ENCODE results near the gene TRAP1. TPM values are rescaled to one million over a fixed set of nuclear protein-coding genes. Genes with fewer than 3 reads are reported as not detected.

The TRAP1 gene
- 198 and 204 TPM in 2 replicates for polyA plus RNA-seq (2011; rRNA removed)
- polyA plus RNA-seq (2012; cell fraction: cytosol; rRNA removed): 342 TPM in 2 replicates
- polyA plus RNA-seq (2012; cell fraction: nucleus; rRNA removed): 486 and 654 TPM in 2 replicates
- polyA plus RNA-seq (2017; fragmentation: RNase III; extraction: RNeasy Plus Mini Kit Qiagen cat#74134 plus additional on column Dnase treatment): 103 to 120 TPM (median 109 TPM) in 3 replicates
- 276 and 300 TPM in 2 replicates for polyA minus RNA-seq (2011; rRNA and poly(A)+ RNA removed)

DNA sequence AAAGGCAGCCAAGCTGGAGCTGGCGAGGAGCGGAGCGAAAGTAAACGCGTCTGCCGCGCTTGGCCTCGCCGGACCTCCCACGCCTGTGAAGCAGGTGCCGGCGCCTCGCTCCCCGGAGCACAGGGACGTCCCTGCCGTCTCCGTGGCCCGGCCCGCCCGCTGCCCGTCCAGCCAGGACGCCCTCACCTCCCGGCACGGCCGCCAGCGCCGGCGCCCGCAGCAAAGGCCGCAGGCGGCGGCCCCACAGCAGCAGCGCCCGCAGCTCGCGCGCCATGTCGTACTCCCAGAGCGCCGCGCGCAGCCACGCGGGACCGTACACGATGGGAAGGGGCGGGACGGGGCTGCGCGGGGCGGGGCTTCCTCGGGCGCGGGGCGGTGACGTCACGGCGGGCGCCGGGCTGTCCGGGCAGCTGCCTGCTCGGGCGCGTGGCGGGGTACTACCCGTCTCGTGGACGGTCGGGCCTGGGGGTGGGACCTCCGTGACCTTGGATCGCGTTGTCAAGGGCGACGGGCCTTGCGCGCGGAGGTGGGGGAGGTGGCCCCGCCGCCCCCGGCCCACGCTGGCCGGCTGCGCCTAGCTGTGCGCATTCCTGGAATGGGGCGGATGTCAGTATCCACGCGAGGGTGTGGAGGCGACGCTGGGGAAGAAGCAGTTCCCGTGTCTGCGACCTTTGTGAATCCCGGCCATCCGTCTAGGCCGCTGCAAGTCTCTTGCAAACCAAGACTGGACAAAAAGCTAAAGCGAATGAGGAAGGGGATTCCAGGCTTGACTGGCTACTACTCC is at the start of gene TRAP1:
Gene TRAP1 (minus strand): TSS at position 290 of the 784 bp plus-strand sequence. CDS start 16 bp downstream, at position 274.
- TF ChIP-seq RFX5 (IDR thresholded peaks at IDR 0.05): peak; percentile 49; the same call in 1 of the 2 replicates
- TF ChIP-seq CBX2 (IDR thresholded peaks at IDR 0.05; ENCODE audit: borderline replicate concordance, low read depth): no peak
- peak; percentile 51; the same call in 1 of the 2 replicates for TF ChIP-seq HOXB5 (CRISPR knock-in tag; IDR thresholded peaks at IDR 0.05)
- no peak for TF ChIP-seq REST (IDR thresholded peaks at IDR 0.05)
- TF ChIP-seq, protein P1, sequence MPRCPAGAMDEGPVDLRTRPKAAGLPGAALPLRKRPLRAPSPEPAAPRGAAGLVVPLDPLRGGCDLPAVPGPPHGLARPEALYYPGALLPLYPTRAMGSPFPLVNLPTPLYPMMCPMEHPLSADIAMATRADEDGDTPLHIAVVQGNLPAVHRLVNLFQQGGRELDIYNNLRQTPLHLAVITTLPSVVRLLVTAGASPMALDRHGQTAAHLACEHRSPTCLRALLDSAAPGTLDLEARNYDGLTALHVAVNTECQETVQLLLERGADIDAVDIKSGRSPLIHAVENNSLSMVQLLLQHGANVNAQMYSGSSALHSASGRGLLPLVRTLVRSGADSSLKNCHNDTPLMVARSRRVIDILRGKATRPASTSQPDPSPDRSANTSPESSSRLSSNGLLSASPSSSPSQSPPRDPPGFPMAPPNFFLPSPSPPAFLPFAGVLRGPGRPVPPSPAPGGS (IDR thresholded peaks at IDR 0.05): peak; percentile 93
- TF ChIP-seq MYC (IDR thresholded peaks at IDR 0.05; ENCODE audit: borderline replicate concordance, low read length): peak; percentile 96
- TF ChIP-seq KDM1A (IDR thresholded peaks at IDR 0.05; ENCODE audit: low read depth): no peak
- TF ChIP-seq KDM5A (IDR thresholded peaks at IDR 0.05): peak; percentile 71
- TF ChIP-seq ESRRA (IDR thresholded peaks at IDR 0.05; ENCODE audit: borderline replicate concordance, low read length): peak; percentile 72; the same call in 1 of the 2 replicates
- no peak for TF ChIP-seq JUNB (IDR thresholded peaks at IDR 0.05)
- peak; percentile 97 for TF ChIP-seq POLR2A (IDR thresholded peaks at IDR 0.05; ENCODE audit: low read length)
- no peak for TF ChIP-seq HOXA7 (CRISPR knock-in tag; IDR thresholded peaks at IDR 0.05)
- TF ChIP-seq FOSL2 (IDR thresholded peaks at IDR 0.05): no peak
- TF ChIP-seq FOSL2 (CRISPR knock-in tag; IDR thresholded peaks at IDR 0.05): peak; percentile 50; the same call in 1 of the 2 replicates
- TF ChIP-seq ZC3H11A (IDR thresholded peaks at IDR 0.05): no peak
- peak; percentile 62 to 96; a peak in 4 of 5 replicates for TF ChIP-seq JUN (IDR thresholded peaks at IDR 0.05)
- TF ChIP-seq CHD4 (IDR thresholded peaks at IDR 0.05; ENCODE audit: borderline replicate concordance): no peak
- TF ChIP-seq PHF8 (IDR thresholded peaks at IDR 0.05; ENCODE audit: borderline replicate concordance, low read depth): peak; percentile 98
- TF ChIP-seq FOSB (CRISPR knock-in tag; IDR thresholded peaks at IDR 0.05): no peak
- no peak for TF ChIP-seq SREBF2 (IDR thresholded peaks at IDR 0.05)
- no peak for TF ChIP-seq HDAC2 (IDR thresholded peaks at IDR 0.05)
- no peak for TF ChIP-seq TFCP2L1 (CRISPR knock-in tag; IDR thresholded peaks at IDR 0.05)
- peak; percentile 80 for TF ChIP-seq E2F6 (IDR thresholded peaks at IDR 0.05; ENCODE audit: borderline replicate concordance, low read depth)
- TF ChIP-seq ZNF302 (CRISPR knock-in tag; IDR thresholded peaks at IDR 0.05): no peak
- TF ChIP-seq, protein P2, sequence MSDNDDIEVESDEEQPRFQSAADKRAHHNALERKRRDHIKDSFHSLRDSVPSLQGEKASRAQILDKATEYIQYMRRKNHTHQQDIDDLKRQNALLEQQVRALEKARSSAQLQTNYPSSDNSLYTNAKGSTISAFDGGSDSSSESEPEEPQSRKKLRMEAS (IDR thresholded peaks at IDR 0.05): peak; percentile 96
- TF ChIP-seq RCOR1 (IDR thresholded peaks at IDR 0.05; ENCODE audit: low read depth, low read length): no peak
- 3% methylated on average over 14 of the region's 95 CpGs for WGBS (ENCODE audit: missing lambda C conversion rate)
- DNase-seq (ENCODE audit: low read depth in 1 of 2, low spot score in 1 of 2) (peak; percentile 82 to 85), FAIRE-seq (no peak), ATAC-seq (peak; percentile 88 to 93)
- POLR2A ChIA-PET: interaction anchor here (0.7 to 1.5 kb wide), 8 partner anchors 13 to 316 kb away, joined by 3 to 7 read pairs (median 4); partner anchors contain the start of genes CREBBP, ZNF174 and ZSCAN32
- Histone ChIP-seq H3K4me1 (peaks cover 3% of the 10 kb centered on the region; the same call in 1 of the 3 replicates), H3K9me3 (no peaks in the 10 kb centered on the region), H3K4me2 (peak within 1 kb of the TSS; percentile 99), H3K27ac (peak within 1 kb of the TSS; percentile 95 to 96), H3K4me3 (peak within 1 kb of the TSS; percentile 100)
- CTCF ChIA-PET: interaction anchor here (0.7 to 1.0 kb wide), 4 partner anchors 8 to 537 kb away, joined by 3 to 5 read pairs (median 4); no protein-coding TSS in a partner anchor

Data from A549 (cell line).